Thymus (tissue), 11 donors: ENCODE measurements around the gene DDX51. TPM values are rescaled to one million over a fixed set of nuclear protein-coding genes. Genes with fewer than 3 reads are reported as not detected.
"Not testable (repeated sequence)": the region's sequence is repeated elsewhere in the genome, so short reads cannot be mapped to it uniquely, and the experiment has no call there.

Source experiments
- DNase-seq, 9 donors: peaks; one replicate each; pipeline ENCODE4 v3.0.0-alpha.2; 2013; ENCODE audit warnings: low spot score in 9 of 9, low read depth in 6 of 9, missing footprints in 1 of 9
- H3K27ac ChIP-seq, 2 donors: one replicate each; pipeline ENCODE4 v1.5.1; 2013; ENCODE audit warnings: control low read depth in 1 of 2, low read depth in 1 of 2, low read length in 1 of 2, mild to moderate bottlenecking in 1 of 2, moderate library complexity in 1 of 2
- H3K27me3 ChIP-seq, 2 donors: one replicate each; pipeline ENCODE4 v1.5.1; 2013; ENCODE audit warnings: low read length in 1 of 2; ENCODE audit not compliant: control insufficient read depth in 2 of 2, insufficient read depth in 1 of 2
- H3K36me3 ChIP-seq, 2 donors: one replicate each; pipeline ENCODE4 v1.5.1; 2013; ENCODE audit warnings: low read length in 1 of 2, mild to moderate bottlenecking in 1 of 2, moderate library complexity in 1 of 2; ENCODE audit not compliant: control insufficient read depth in 2 of 2, insufficient read depth in 2 of 2
- H3K4me1 ChIP-seq, 2 donors: one replicate each; pipeline ENCODE4 v1.5.1; 2013; ENCODE audit warnings: low read length in 2 of 2; ENCODE audit not compliant: control insufficient read depth in 2 of 2, insufficient read depth in 2 of 2
- H3K4me3 ChIP-seq, 2 donors: one replicate each; pipeline ENCODE4 v1.5.1; 2013; ENCODE audit warnings: low read length in 2 of 2, control low read depth in 1 of 2, mild to moderate bottlenecking in 1 of 2
- H3K9me3 ChIP-seq, 2 donors: one replicate each; pipeline ENCODE4 v1.5.1; 2013; ENCODE audit warnings: low read length in 1 of 2, mild to moderate bottlenecking in 1 of 2; ENCODE audit not compliant: control insufficient read depth in 2 of 2, insufficient read depth in 1 of 2
- WGBS: extraction: QIAGEN DNeasy Blood & Tissue Kit; methylation state at CpG from one replicate; pipeline ENCODE4 v1.1.7; 2013; 5-methylcytosine and 5-hydroxymethylcytosine counted together
- polyA plus RNA-seq: library from polyadenylated mRNA; stranded (reverse); fragments of 200-250 nt; gene quantifications from one replicate; pipeline ENCODE4 v1.2.3, GENCODE V29; 2013
- total RNA-seq: library from RNA; stranded (reverse); fragments of 120-200 nt; gene quantifications from one replicate; pipeline ENCODE4 v1.2.4, GENCODE V29; 2013
- donor health status: healthy.

The DDX51 gene
- total and polyA plus RNA-seq, 2 donors = 6.2 to 35.3 TPM

DNA sequence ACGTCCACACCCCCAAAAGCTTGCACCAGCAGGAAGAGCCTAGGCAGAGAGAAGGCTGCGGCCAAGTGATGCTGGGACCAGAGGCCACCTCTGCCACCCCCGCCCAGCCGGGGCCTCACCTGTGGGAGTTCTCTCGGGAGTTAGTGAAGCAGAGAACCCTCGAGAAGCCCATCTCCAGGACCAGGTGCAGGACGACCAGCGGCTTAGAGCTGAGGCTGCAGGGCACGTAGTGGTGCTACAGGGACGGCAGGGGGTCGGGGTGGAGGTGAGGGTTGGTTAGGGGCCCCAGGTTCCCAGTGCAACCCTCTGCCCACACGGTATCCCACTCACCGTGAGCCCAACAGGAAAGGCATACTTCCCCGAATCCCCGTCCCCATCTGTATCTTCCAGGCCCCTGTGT is 3.6 kb downstream of the DDX51 start:
- Histone ChIP-seq H3K4me3 (no peak overlapping the region), H3K27me3 (no peaks in the 10 kb centered on the region), H3K9me3 (no peaks in the 10 kb centered on the region), H3K36me3 (peaks cover 34 to 37% of the 10 kb centered on the region in 2 donors), H3K4me1 (peaks cover 8 to 17% of the 10 kb centered on the region in 2 donors), H3K27ac (no peak overlapping the region)
- WGBS = 91% methylated on average over 15 of the region's 15 CpGs
- no peak for DNase-seq

- DNase-seq = no peak
- Histone ChIP-seq H3K4me3 (no peak overlapping the region), H3K27ac (no peak overlapping the region), H3K4me1 (peaks cover 8 to 11% of the 10 kb centered on the region in 2 donors), H3K36me3 (peaks cover 34 to 37% of the 10 kb centered on the region in 2 donors), H3K27me3 (no peaks in the 10 kb centered on the region), H3K9me3 (no peaks in the 10 kb centered on the region)
- WGBS = 98% methylated on average over 27 of the region's 27 CpGs
Measured at GRCh38 chr12:132139912-132140311, 4.2 kb downstream of the DDX51 start.

DNA sequence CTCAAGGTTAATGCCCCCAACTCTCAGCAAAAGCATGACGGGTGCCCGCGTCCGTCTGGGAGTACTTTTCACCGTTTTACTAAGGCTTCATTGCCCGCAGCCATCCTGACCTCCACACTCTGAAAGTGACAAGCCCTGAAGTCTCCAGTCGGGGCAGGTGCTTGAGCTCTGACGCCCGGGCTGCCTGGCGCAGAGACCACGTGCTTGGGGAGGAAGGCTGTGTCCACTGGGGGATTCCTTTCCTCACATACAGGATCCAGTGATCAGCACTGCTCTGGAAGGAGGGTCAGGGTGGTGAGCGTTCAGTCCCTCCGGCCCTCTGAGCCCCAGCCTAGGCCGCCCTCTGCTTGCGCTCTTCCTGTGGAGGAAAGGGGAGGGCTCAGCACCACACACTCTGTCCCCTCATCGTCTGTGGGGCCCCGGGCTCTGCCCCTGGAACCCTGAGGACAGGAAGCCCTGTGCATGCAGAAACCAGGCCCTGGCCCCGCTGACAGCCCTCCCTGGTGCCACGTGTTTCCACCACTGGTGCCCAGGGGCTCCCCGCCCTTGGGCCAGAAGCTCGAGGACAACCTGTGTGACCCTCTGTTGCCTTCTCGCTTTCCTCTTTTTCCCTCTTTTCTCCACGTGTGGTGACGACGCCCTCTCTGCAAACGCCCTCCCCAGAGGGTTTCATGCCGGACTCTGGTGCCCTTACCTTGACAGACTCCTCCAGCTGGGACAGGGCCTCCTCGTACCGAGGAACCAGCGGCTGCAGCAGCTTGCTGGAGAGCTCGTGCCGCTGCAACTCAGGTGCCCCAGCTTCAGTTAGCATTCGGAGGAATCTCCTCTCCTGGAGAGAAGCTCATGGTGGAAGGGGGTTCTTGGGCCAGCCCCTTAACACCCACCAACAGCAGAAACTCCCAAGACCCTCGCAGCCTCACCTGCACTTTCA is 4.9 kb downstream of the DDX51 start:
- H3K4me1 ChIP-seq = peaks cover 8 to 9% of the 10 kb centered on the region in 2 donors
- peaks cover 34 to 37% of the 10 kb centered on the region in 2 donors for H3K36me3 ChIP-seq
- no peaks in the 10 kb centered on the region for H3K27me3 ChIP-seq
- no peak for DNase-seq
- no peak overlapping the region for H3K27ac ChIP-seq
- WGBS = 98% methylated on average over 34 of the region's 34 CpGs
- H3K4me3 ChIP-seq = no peak overlapping the region
- H3K9me3 ChIP-seq = no peaks in the 10 kb centered on the region

- Histone ChIP-seq H3K27ac (no peak overlapping the region), H3K4me3 (no peak overlapping the region), H3K27me3 (no peaks in the 10 kb centered on the region), H3K36me3 (peaks cover 34 to 37% of the 10 kb centered on the region in 2 donors), H3K9me3 (no peaks in the 10 kb centered on the region), H3K4me1 (peaks cover 0 to under 1% of the 10 kb centered on the region in 2 donors)
- no peak for DNase-seq
- 97% methylated on average over 13 of the region's 13 CpGs for WGBS
Measured at GRCh38 chr12:132137483-132138125, 6.5 kb downstream of the DDX51 start.

- not testable (repeated sequence) for H3K9me3 ChIP-seq, DNase-seq, H3K4me1 ChIP-seq, H3K27ac ChIP-seq, H3K4me3 ChIP-seq, H3K27me3 ChIP-seq
- peaks cover 21 to 31% of the 10 kb centered on the region in 2 donors for H3K36me3 ChIP-seq
- 86% methylated on average over 13 of the region's 21 CpGs for WGBS
Measured at GRCh38 chr12:132136226-132136625, 7.9 kb downstream of the DDX51 start.

- not testable (repeated sequence) for H3K4me1 ChIP-seq, H3K27me3 ChIP-seq, H3K4me3 ChIP-seq, H3K27ac ChIP-seq, H3K9me3 ChIP-seq, DNase-seq
- 83% methylated on average over 12 of the region's 39 CpGs for WGBS
- peaks cover 6 to 16% of the 10 kb centered on the region in 2 donors for H3K36me3 ChIP-seq
Measured at GRCh38 chr12:132134653-132135183, 9.4 kb downstream of the DDX51 start.

DNA sequence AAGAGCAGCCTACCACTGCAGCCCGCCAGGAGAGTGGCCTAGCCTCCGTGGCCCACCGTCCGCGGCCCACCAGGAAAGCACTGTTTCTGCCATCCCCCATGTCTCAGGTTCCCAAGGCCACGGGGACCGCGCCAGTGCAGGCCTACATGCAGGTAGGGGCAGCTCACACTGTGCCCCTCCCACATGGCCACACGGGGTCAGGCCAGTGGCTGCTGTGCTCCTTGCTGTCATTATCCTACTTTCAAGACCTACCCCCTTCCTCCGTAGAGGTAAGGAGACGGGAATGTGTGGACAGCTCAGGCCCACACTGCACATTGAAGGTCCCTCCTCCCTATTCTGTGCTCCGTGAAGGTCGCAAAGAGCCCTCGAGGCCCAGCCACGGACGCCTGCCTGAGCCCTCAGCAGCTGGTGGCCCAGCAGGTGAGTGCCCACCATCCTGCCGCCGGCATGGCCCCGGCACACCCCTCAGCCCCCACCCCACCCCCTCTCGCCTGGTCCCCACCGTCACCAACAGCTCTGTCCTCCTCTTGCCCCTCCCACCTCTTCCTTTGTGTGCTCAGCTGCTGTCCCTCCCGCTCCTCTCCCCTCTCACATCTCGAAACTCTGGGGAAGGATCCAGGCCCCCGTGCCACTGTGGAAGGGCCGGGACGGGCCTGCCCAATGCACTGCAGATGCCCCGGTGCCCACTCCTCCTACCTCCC is 10.0 kb downstream of the DDX51 start:
- Histone ChIP-seq H3K9me3 (no peaks in the 10 kb centered on the region), H3K4me3 (no peak overlapping the region), H3K27me3 (no peaks in the 10 kb centered on the region), H3K4me1 (no peaks in the 10 kb centered on the region), H3K36me3 (peaks cover 0 to 10% of the 10 kb centered on the region in 2 donors), H3K27ac (no peak overlapping the region)
- no peak for DNase-seq
- WGBS = 86% methylated on average over 27 of the region's 27 CpGs

DNA sequence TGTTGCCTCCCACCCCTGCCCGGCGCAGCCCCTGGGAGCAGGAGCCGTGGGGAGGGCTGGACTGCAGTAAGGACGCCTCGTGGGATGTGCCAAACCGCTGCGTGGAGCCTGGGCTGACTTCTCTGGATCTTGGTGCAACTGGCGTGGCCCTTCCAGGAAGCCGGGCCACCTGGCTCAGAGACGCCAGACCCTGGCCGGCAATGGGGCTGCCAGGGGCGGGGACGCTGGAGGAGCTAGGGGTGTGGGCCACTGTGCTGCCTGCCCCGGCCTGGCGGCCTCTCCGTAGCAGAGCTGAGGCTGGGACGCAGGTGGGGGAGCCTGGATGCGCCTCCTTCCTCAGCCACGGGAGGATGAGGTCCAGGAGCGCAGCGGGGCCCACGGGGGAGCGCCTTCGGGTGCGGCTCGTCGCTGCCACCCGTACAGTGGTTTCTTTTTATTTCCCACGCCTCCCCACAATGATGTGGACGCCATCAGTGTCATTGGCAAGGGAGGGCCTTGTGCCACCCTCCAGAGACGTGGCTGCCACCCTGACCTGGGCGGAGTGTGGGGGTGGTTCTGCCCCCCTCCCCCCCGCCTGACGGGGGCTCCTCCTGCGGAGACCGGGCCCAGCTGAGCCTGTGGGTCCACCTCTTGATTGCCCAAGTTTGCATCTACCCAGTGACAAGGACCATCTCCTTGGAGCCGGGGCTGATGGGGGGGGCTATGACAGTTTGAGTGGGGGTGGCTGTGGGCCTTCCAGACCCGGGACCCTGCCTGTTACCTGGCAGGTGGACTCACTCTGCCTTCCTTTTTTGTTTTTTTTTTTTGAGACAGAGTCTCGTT is 11.3 kb downstream of the DDX51 start:
- 94% methylated on average over 39 of the region's 39 CpGs for WGBS

More for the DNA sequence above, 11.3 kb downstream of the DDX51 start:
- Histone ChIP-seq H3K4me1 (no peaks in the 10 kb centered on the region), H3K9me3 (no peaks in the 10 kb centered on the region), H3K27ac (no peak overlapping the region), H3K27me3 (no peaks in the 10 kb centered on the region), H3K4me3 (no peak overlapping the region), H3K36me3 (peaks cover 2% of the 10 kb centered on the region in 2 donors)
- DNase-seq = no peak
